ENCODE results near the gene ARHGAP45. TPM values are rescaled to one million over a fixed set of nuclear protein-coding genes. Genes with fewer than 3 reads are reported as not detected.

Gene ARHGAP45
- total and polyA plus RNA-seq, 2 donors from 2014 or later, result 11.8 to 50.0 TPM

DNA sequence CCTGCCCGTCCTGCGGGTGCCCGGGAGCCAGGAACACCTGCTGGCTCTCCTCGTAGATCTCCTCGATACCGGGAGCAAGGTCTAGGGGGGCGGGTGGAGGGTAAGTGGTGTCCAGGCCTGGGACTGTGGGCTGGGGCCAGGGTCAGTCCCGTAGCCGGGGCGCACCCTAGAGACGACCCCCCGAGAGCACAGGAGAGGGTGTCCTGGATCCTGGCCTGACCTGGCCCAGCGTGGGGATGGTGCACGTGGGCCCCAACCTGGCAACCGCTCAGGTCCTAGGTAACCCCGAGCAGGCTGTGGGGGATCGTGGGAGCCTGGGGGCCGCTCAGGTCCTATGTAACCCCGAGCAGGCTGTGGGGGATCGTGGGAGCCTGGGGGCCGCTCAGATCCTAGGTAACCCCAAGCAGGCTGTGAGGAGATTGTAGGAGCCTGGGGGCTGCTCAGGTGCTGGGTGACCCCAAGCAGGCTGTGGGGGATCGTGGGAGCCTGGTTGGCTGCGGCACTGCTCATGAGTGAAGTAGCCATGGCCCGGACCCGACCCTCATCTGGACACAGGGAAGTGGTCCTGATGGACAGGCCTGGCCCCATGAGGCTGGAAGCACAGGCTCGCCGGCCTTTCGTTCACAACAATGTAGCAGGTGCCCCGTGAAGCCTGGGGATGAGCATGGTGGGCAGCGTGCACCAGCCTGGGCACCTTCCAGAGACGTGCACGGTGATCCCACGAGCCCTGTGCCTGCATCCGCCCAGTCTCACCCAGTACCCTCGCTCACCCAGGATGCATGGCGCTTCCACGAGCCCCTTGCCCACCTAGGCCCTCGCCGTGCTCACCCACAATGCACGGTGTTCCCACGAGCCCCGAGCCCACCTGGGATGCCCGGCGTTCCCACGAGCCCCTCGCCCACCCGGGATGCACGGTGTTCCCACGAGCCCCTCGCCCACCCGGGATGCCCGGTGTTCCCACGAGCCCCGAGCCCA lies 43.0 kb downstream of the ARHGAP45 start:
- intact Hi-C loops (cut with DNase I), result no loop called here
- Histone ChIP-seq H3K36me3 (ENCODE audit: control insufficient read depth in 2 of 3, insufficient read depth in 3 of 3, low read length in 3 of 3) (peaks cover 0 to 10% (median 4%) of the 10 kb centered on the region in 3 donors), H3K9ac (ENCODE audit: low read length in 3 of 3) (no peak overlapping the region), H3K27ac (ENCODE audit: low read depth in 2 of 2, low read length in 2 of 2) (no peak overlapping the region), H3K27me3 (ENCODE audit: control insufficient read depth, insufficient read depth, low read length) (no peaks in the 10 kb centered on the region), H3K9me3 (ENCODE audit: control insufficient read depth in 2 of 3, insufficient read depth in 1 of 3, low read length in 3 of 3) (no peaks in the 10 kb centered on the region), H3K4me3 (ENCODE audit: low read length in 3 of 3) (no peak overlapping the region), H3K4me1 (ENCODE audit: control insufficient read depth in 2 of 3, insufficient read depth in 2 of 3, low read depth in 1 of 3, low read length in 3 of 3) (peaks cover 0 to 16% (median 0%) of the 10 kb centered on the region in 3 donors)
- TF ChIP-seq CTCF (IDR thresholded peaks at IDR 0.05; ENCODE audit: borderline replicate concordance, extremely low read depth, insufficient read depth), result no peak
- DNase-seq, result peak in 1 of 5 donors; percentile 74
- FAIRE-seq, result no peak

DNA sequence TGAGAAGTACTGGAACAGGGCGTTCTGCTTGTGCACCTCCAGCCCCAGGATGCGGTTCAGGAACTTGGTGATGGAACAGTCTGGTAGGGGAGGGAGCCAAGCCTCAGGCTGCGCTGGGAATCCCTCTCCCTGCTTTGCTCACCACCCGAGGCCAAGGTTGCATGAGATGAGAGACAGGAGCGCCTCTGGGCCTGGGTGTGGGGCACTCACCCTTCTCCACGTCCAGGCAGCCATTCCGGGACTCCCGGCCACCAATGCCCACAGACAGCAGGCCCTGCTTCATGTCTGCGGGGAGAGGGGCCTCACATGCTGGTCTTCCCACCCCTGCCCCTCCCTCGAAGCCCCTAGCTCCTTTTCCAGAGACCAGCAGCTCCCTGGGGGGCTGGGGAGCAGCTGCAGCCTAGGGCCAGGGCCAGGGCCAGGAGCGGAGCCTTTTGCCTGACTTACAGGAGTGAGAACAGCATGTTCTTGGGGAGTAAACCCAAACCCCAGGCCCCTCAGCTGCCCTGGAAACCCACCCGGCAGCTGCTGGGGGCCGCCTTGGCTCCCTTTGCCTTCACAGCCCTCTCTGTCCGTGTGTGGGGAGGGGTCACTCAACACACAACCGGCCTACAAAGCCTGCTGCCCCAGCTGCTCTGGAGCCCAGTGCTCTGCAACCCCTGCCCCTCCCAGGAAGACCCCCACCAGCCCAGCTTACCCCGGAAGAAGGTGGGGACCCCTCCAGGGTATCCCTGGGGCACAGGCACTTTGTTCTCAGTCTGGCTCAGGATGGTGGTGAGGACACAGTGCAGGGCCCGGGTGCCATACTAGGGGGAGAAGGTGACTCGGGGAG lies 44.1 kb downstream of the ARHGAP45 start:
- TF ChIP-seq CTCF (IDR thresholded peaks at IDR 0.05; ENCODE audit: borderline replicate concordance, extremely low read depth, insufficient read depth), result no peak
- H3K9me3 ChIP-seq (ENCODE audit: control insufficient read depth in 2 of 3, insufficient read depth in 1 of 3, low read length in 3 of 3), result no peaks in the 10 kb centered on the region
- peaks cover 0 to 10% (median 4%) of the 10 kb centered on the region in 3 donors for H3K36me3 ChIP-seq (ENCODE audit: control insufficient read depth in 2 of 3, insufficient read depth in 3 of 3, low read length in 3 of 3)
- H3K9ac ChIP-seq (ENCODE audit: low read length in 3 of 3), result no peak overlapping the region
- intact Hi-C loops (cut with DNase I), result no loop called here
- no peaks in the 10 kb centered on the region for H3K27me3 ChIP-seq (ENCODE audit: control insufficient read depth, insufficient read depth, low read length)
- H3K27ac ChIP-seq (ENCODE audit: low read depth in 2 of 2, low read length in 2 of 2), result no peak overlapping the region
- H3K4me1 ChIP-seq (ENCODE audit: control insufficient read depth in 2 of 3, insufficient read depth in 2 of 3, low read depth in 1 of 3, low read length in 3 of 3), result peaks cover 0 to 13% (median 0%) of the 10 kb centered on the region in 3 donors
- no peak for FAIRE-seq
- peak in 1 of 5 donors; percentile 66 for DNase-seq
- no peak overlapping the region for H3K4me3 ChIP-seq (ENCODE audit: low read length in 3 of 3)

DNA sequence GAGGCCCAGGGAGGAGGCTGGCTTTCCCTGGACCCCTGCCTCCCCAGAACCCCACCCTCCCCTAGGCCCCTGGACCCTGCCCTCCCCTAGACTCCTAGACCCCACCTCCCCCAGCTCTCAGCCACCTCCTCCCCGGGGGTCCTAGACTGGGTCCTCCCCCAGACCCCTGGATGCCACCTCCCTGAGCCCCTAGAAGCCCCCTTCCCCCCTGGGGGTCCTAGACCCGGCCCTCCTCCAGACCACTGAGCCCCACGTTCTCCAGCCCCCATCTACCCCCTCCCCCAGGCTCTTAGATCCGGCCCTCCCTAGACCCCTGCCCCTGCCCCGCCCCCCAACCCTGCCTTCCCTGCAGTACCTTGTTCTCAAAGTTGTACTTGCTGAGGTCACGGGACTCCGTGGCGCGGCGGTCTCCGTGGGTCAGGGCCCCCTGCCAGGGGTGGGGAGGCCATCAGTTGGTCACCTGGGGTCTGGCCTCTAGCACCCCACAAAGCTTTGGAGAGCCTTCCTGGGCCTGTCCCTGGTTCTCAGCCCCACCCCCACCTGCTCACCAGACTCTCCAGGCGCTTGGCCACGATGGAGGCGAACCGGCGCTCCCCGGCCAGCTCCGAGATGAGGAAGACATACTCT lies 44.8 kb downstream of the ARHGAP45 start:
- peaks cover 0 to 7% (median 7%) of the 10 kb centered on the region in 3 donors for H3K36me3 ChIP-seq (ENCODE audit: control insufficient read depth in 2 of 3, insufficient read depth in 3 of 3, low read length in 3 of 3)
- peaks cover 0 to 11% (median 0%) of the 10 kb centered on the region in 3 donors for H3K4me1 ChIP-seq (ENCODE audit: control insufficient read depth in 2 of 3, insufficient read depth in 2 of 3, low read depth in 1 of 3, low read length in 3 of 3)
- intact Hi-C loops (cut with DNase I), result no loop called here
- H3K27me3 ChIP-seq (ENCODE audit: control insufficient read depth, insufficient read depth, low read length), result no peaks in the 10 kb centered on the region
- H3K9me3 ChIP-seq (ENCODE audit: control insufficient read depth in 2 of 3, insufficient read depth in 1 of 3, low read length in 3 of 3), result no peaks in the 10 kb centered on the region
- no peak for TF ChIP-seq CTCF (IDR thresholded peaks at IDR 0.05; ENCODE audit: borderline replicate concordance, extremely low read depth, insufficient read depth)
- no peak for FAIRE-seq
- no peak overlapping the region for H3K4me3 ChIP-seq (ENCODE audit: low read length in 3 of 3)
- no peak overlapping the region for H3K27ac ChIP-seq (ENCODE audit: low read depth in 2 of 2, low read length in 2 of 2)
- peak in 1 of 5 donors; percentile 79 for DNase-seq
- H3K9ac ChIP-seq (ENCODE audit: low read length in 3 of 3), result no peak overlapping the region

Measured in kidney (tissue), 14 donors.